ENCODE results near the gene SRGAP2.
"Not testable (repeated sequence)": the region's sequence is repeated elsewhere in the genome, so short reads cannot be mapped to it uniquely, and the experiment has no call there.

The SRGAP2 gene

GRCh38 chr1:206218765-206219164 is 15.4 kb downstream of the SRGAP2 start:
- not testable (repeated sequence) for H3K27ac ChIP-seq (ENCODE audit: low read length); H3K4me1 ChIP-seq (ENCODE audit: insufficient read depth, low read length); H3K27me3 ChIP-seq (ENCODE audit: insufficient read depth, low read length); H3K36me3 ChIP-seq (ENCODE audit: insufficient read depth, low read depth, low read length); H3K4me3 ChIP-seq (ENCODE audit: low read length); H3K9ac ChIP-seq (ENCODE audit: low read depth, low read length); H3K9me3 ChIP-seq (ENCODE audit: insufficient read depth, low read depth, low read length)

- not testable (repeated sequence) for H3K4me1 ChIP-seq (ENCODE audit: insufficient read depth, low read length); H3K4me3 ChIP-seq (ENCODE audit: low read length); H3K9ac ChIP-seq (ENCODE audit: low read depth, low read length); H3K36me3 ChIP-seq (ENCODE audit: insufficient read depth, low read depth, low read length); H3K27ac ChIP-seq (ENCODE audit: low read length); H3K9me3 ChIP-seq (ENCODE audit: insufficient read depth, low read depth, low read length); H3K27me3 ChIP-seq (ENCODE audit: insufficient read depth, low read length)
These were observed 16.4 kb downstream of the SRGAP2 start for GRCh38 chr1:206219514-206220331.

GRCh38 chr1:206220332-206221000 is 17.1 kb downstream of the SRGAP2 start:
- H3K27ac ChIP-seq (ENCODE audit: low read length); H3K36me3 ChIP-seq (ENCODE audit: insufficient read depth, low read depth, low read length); H3K4me3 ChIP-seq (ENCODE audit: low read length); H3K9me3 ChIP-seq (ENCODE audit: insufficient read depth, low read depth, low read length); H3K9ac ChIP-seq (ENCODE audit: low read depth, low read length); H3K4me1 ChIP-seq (ENCODE audit: insufficient read depth, low read length); H3K27me3 ChIP-seq (ENCODE audit: insufficient read depth, low read length): not testable (repeated sequence)

DNA sequence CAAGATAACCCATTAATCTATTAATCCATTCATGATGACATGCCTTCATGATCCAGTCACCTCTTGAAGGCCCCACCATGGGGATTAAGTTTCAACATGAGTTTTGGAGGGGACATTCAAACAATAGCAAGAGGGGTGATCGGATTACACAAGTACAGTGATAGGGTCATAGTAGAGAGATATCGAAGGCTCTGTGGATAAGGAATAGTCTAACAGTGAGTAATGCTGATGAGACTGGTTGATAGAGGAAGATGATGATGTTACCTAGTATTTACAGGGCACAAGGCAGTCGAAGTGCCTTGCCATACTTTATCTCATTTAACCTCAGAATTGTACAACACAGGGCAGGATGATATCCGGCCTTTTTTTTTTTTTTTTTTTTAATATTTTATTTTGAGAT is 18.2 kb downstream of the SRGAP2 start:
- H3K4me1 ChIP-seq (ENCODE audit: insufficient read depth, low read length); H3K27me3 ChIP-seq (ENCODE audit: insufficient read depth, low read length); H3K9ac ChIP-seq (ENCODE audit: low read depth, low read length); H3K4me3 ChIP-seq (ENCODE audit: low read length); H3K36me3 ChIP-seq (ENCODE audit: insufficient read depth, low read depth, low read length); H3K9me3 ChIP-seq (ENCODE audit: insufficient read depth, low read depth, low read length); H3K27ac ChIP-seq (ENCODE audit: low read length): not testable (repeated sequence)

DNA sequence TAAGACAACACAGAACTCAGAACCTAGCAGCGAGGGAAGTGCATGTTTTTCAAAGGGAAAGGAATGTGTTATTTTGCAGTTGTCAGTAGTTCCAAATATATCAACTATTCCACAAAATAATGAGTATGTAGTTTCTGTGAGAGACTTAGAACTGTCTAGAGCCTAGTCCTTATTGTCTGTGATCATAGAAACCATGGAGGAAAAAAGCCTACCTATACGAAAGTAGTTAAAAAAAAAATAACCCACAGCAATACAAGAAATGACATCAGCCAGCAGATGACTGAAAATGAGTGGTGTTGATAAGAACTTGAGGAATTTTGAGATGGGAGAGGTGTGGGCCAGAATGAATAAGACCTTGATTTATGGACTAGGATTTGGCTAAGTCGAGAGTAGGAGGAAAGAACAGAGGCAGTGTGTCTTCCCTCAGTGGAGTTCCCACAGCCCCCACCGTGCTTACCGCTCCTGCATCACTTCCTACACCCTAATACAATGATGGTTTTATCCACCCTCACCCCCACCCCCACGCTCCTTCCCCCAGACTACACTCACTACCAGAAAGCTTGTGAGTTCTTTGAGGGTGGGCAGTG is 20.9 kb downstream of the SRGAP2 start:
- H3K9ac ChIP-seq (ENCODE audit: low read depth, low read length); H3K27me3 ChIP-seq (ENCODE audit: insufficient read depth, low read length); H3K36me3 ChIP-seq (ENCODE audit: insufficient read depth, low read depth, low read length); H3K9me3 ChIP-seq (ENCODE audit: insufficient read depth, low read depth, low read length); H3K27ac ChIP-seq (ENCODE audit: low read length); H3K4me1 ChIP-seq (ENCODE audit: insufficient read depth, low read length); H3K4me3 ChIP-seq (ENCODE audit: low read length): not testable (repeated sequence)

DNA sequence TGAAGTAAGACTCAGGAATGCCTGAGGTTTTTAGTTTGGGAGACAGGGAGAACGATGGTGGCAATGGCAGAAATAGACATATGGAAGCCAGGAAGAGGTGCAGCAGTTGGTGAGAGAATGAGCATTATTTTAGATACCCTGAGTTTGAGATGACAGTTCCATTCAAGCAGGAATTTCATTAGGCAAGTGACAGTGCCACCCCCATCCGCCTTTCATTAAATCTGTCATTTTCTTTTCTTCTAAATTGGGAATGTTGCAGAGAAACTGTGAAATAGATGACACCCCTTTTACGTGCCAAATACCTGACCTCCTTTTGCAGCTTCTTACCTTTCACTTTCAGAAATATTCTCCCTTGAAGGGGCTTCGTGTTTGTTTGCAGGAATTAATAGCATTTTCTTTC is 22.0 kb downstream of the SRGAP2 start:
- not testable (repeated sequence) for H3K27ac ChIP-seq (ENCODE audit: low read length); H3K4me1 ChIP-seq (ENCODE audit: insufficient read depth, low read length); H3K36me3 ChIP-seq (ENCODE audit: insufficient read depth, low read depth, low read length); H3K9me3 ChIP-seq (ENCODE audit: insufficient read depth, low read depth, low read length); H3K9ac ChIP-seq (ENCODE audit: low read depth, low read length); H3K4me3 ChIP-seq (ENCODE audit: low read length); H3K27me3 ChIP-seq (ENCODE audit: insufficient read depth, low read length)

- H3K4me3 ChIP-seq (ENCODE audit: low read length); H3K36me3 ChIP-seq (ENCODE audit: insufficient read depth, low read depth, low read length); H3K27ac ChIP-seq (ENCODE audit: low read length); H3K4me1 ChIP-seq (ENCODE audit: insufficient read depth, low read length); H3K27me3 ChIP-seq (ENCODE audit: insufficient read depth, low read length); H3K9ac ChIP-seq (ENCODE audit: low read depth, low read length); H3K9me3 ChIP-seq (ENCODE audit: insufficient read depth, low read depth, low read length): not testable (repeated sequence)
These were observed 23.5 kb downstream of the SRGAP2 start for GRCh38 chr1:206226886-206227285.

GRCh38 chr1:206229286-206229685 is 25.9 kb downstream of the SRGAP2 start:
- not testable (repeated sequence) for H3K9me3 ChIP-seq (ENCODE audit: insufficient read depth, low read depth, low read length); H3K9ac ChIP-seq (ENCODE audit: low read depth, low read length)

GRCh38 chr1:206231989-206232388 is 28.6 kb downstream of the SRGAP2 start:
- not testable (repeated sequence) for H3K9ac ChIP-seq (ENCODE audit: low read depth, low read length); H3K4me3 ChIP-seq (ENCODE audit: low read length); H3K27ac ChIP-seq (ENCODE audit: low read length); H3K9me3 ChIP-seq (ENCODE audit: insufficient read depth, low read depth, low read length); H3K27me3 ChIP-seq (ENCODE audit: insufficient read depth, low read length); H3K4me1 ChIP-seq (ENCODE audit: insufficient read depth, low read length); H3K36me3 ChIP-seq (ENCODE audit: insufficient read depth, low read depth, low read length)

More at GRCh38 chr1:206229286-206229685, 25.9 kb downstream of the SRGAP2 start:
- H3K4me1 ChIP-seq (ENCODE audit: insufficient read depth, low read length); H3K36me3 ChIP-seq (ENCODE audit: insufficient read depth, low read depth, low read length); H3K4me3 ChIP-seq (ENCODE audit: low read length); H3K27me3 ChIP-seq (ENCODE audit: insufficient read depth, low read length); H3K27ac ChIP-seq (ENCODE audit: low read length): not testable (repeated sequence)

DNA sequence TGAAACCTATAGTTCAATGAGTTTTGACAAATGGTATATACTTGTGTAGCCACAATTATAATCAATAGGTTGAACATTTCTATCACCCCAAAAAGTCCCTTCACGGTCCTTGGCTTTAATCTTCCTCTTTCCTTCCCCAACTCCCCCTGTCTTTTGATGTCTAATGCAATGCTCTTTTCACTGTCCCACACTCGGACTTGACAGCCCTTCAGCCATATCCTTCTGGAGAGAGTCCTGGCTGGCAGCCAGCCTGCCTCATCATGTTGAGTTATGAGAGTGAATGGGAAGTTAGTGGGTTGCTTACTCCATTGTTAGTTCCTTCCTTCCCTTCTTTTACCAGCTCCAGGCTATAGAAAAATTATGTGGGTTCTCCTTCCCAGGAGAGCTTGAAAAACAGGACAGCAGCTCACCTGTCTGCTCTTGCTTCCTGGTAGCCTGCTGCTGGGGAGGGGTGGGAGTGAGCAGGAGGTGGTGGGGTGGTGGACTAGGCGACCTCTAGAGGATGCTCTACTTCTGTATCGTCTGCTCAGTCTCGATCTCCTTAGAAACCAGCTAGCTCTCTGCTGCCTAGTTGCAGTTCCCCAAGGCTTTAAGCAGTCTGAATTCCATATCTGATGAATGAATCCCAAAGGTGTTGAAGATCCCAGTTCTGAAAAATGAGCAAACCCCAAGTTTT is 29.8 kb downstream of the SRGAP2 start:
- H3K4me3 ChIP-seq (ENCODE audit: low read length); H3K4me1 ChIP-seq (ENCODE audit: insufficient read depth, low read length); H3K9ac ChIP-seq (ENCODE audit: low read depth, low read length); H3K27me3 ChIP-seq (ENCODE audit: insufficient read depth, low read length); H3K27ac ChIP-seq (ENCODE audit: low read length); H3K36me3 ChIP-seq (ENCODE audit: insufficient read depth, low read depth, low read length); H3K9me3 ChIP-seq (ENCODE audit: insufficient read depth, low read depth, low read length): not testable (repeated sequence)

- H3K4me3 ChIP-seq (ENCODE audit: low read length); H3K27ac ChIP-seq (ENCODE audit: low read length); H3K9ac ChIP-seq (ENCODE audit: low read depth, low read length); H3K9me3 ChIP-seq (ENCODE audit: insufficient read depth, low read depth, low read length); H3K27me3 ChIP-seq (ENCODE audit: insufficient read depth, low read length); H3K4me1 ChIP-seq (ENCODE audit: insufficient read depth, low read length); H3K36me3 ChIP-seq (ENCODE audit: insufficient read depth, low read depth, low read length): not testable (repeated sequence)
These were observed 31.0 kb downstream of the SRGAP2 start for GRCh38 chr1:206234189-206234916.

All from iPS-20b (cell line).